HG03342 (cell line): Measurements from ENCODE around the gene MUC5AC.
"Not testable (repeated sequence)": the region's sequence is repeated elsewhere in the genome, so short reads cannot be mapped to it uniquely, and the experiment has no call there.

Source experiments
- ATAC-seq: cut with Tn5 transposase; IDR thresholded peaks from one replicate; pipeline ENCODE4 v1.9.1; 2021; ENCODE audit warnings: mild to moderate bottlenecking, moderate library complexity; ENCODE audit not compliant: unreplicated experiment

The MUC5AC gene

GRCh38 chr11:1174441-1175370, 17.0 kb downstream of the MUC5AC start:
- no peak for ATAC-seq

- no peak for ATAC-seq
Observed at GRCh38 chr11:1175461-1176223, 17.9 kb downstream of the MUC5AC start.

- no peak for ATAC-seq
Observed at GRCh38 chr11:1176224-1177019, 18.7 kb downstream of the MUC5AC start.

GRCh38 chr11:1177020-1177770, 19.4 kb downstream of the MUC5AC start:
- ATAC-seq = no peak

DNA sequence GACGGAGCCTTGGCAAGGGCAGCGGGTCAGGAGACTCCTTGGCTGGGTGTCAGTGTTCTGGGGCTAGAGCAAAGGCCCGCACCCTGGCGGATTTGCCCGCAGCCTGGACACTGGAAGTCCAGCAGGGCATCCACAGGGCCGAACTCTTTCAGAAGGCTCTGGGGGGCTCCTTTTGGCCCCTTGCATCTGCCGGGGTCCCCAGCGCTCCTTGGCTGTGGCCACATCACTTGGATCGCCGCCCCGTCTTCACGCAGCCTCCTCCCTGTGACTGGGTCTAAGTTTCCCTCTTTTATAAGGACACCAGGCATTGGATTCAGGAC, 20.0 kb downstream of the MUC5AC start:
- ATAC-seq = no peak

DNA sequence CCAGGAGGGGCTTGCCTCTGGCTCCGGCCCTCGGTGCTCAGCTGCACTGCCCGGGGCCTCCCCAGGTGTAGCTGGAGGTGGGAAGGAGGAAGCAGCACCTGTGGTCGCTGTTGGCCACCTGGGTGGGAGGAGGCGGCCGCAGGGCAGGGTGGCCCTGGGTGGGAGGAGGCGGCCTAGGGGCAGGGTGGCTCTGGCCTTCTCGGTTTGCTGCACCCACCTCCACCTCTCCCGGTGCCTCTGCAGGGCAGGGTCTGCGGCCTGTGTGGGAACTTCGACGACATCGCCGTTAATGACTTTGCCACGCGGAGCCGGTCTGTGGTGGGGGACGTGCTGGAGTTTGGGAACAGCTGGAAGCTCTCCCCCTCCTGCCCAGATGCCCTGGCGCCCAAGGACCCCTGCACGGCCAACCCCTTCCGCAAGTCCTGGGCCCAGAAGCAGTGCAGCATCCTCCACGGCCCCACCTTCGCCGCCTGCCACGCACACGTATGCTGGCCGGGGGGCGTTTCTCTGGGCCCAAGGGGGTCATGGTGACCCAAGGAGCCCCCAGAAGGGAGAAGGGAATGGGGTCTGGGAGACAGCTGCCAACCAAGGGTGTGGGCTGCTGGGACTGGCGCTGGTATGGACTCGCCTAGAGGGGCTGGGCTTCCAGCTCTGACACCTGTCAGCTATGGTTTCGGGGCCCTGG, 20.6 kb downstream of the MUC5AC start:
- no peak for ATAC-seq

GRCh38 chr11:1178906-1179305, 21.2 kb downstream of the MUC5AC start:
- ATAC-seq = no peak

DNA sequence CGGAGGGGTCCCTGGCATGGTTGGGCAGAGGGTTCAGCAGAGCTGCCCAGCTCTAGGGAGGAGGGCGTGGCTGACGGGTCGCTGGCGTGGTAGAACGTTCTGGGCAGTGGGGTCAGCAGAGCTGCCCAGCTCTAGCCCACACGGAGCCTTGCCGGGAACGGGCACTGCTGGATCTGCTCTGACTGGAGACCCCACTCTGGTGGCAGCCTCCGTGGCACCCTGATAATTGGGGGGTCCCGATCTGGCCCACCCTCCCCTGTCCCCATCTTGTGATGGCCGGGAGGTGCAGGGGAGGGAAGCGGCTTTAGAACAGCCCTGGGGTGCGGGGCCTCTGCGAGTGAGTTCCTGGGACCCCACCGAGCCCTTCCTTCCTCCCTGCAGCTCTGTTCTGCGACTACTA, 21.9 kb downstream of the MUC5AC start:
- no peak for ATAC-seq

DNA sequence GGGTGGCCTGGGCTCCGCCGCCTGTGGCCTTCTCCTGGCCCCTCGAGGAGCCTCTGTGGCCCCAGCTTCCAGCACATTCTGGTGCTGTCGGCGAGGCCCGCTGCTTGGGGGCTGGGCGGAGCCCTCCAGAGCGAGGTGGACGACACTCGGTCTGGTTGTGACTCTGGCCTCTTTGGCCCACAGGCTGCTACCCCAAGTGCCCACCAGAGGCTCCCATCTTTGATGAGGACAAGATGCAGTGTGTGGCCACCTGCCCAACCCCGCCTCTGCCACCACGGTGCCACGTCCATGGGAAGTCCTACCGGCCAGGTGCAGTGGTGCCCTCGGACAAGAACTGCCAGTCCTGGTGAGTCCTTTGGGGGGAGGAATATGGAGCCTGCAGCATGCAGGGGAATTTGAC, 22.4 kb downstream of the MUC5AC start:
- no peak for ATAC-seq

DNA sequence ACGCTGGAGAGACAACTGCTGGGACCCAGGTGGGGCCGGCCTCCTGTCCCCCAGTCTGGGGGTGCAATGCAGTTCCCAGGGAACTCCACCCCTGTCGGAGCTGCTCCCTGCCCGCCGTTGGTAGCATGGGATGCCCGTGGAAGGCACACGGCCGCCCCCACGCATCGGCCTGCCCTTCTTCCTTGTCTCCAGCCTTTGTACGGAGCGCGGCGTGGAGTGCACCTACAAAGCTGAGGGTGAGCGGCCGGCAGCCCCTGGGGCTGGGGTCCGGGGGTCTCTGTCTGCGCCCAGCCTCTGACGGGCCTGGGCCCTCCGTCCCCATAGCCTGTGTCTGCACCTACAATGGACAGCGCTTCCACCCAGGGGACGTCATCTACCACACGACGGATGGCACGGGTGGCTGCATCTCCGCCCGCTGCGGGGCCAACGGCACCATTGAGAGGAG, 23.2 kb downstream of the MUC5AC start:
- no peak for ATAC-seq

DNA sequence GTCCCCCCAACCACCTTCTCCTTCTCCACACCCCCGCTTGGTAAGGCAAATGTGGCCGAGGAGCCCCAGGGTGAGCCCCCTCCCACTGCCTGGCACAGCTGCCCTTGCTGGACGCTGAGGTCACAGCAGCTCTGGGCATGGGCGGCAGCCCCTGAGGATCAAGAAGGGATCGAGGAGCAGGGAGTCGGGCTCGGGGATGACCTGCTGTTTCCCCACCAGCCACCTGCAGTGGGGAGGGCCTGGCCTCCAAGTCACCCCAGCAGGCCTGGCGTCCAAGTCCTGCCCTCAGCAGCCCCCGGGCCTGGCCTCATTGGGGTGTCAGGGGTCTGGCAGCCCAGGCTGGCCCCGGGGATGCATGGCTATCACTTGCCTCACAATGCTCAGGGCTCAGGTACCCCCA, 23.7 kb downstream of the MUC5AC start:
- ATAC-seq = no peak

DNA sequence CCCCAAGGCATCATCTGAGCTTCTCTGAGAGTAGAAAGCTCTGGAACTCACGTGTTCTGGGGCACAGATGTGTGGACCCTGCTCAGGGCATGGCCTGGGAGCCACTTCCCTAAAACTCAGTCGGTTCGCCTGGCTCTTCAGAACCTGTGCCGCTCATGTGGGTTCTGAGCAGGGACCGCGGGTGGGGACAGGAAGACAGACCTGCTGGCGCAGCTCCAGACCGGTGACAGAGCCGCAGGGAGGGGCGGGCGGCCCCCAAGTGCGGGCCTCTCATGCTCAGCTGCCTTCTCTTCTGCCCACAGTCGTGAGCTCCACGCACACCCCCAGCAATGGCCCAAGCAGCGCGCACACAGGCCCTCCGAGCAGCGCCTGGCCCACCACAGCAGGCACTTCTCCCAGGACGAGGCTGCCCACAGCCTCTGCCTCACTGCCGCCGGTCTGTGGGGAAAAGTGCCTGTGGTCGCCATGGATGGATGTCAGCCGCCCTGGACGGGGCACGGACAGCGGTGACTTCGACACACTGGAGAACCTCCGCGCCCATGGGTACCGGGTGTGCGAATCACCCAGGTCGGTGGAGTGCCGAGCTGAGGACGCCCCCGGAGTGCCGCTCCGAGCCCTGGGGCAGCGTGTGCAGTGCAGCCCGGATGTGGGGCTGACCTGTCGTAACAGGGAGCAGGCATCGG, 24.2 kb downstream of the MUC5AC start:
- no peak for ATAC-seq

DNA sequence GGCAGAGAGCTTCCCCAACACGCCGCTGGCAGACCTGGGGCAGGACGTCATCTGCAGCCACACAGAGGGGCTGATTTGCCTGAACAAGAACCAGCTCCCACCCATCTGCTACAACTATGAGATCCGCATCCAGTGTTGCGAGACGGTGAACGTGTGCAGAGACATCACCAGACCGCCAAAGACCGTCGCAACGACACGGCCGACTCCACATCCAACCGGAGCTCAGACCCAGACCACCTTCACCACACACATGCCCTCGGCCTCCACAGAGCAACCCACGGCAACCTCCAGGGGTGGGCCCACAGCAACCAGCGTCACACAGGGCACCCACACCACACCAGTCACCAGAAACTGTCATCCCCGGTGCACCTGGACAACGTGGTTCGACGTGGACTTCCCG, 26.4 kb downstream of the MUC5AC start:
- not testable (repeated sequence) for ATAC-seq

- ATAC-seq = not testable (repeated sequence)
Observed at GRCh38 chr11:1188451-1189130, 30.8 kb downstream of the MUC5AC start.

DNA sequence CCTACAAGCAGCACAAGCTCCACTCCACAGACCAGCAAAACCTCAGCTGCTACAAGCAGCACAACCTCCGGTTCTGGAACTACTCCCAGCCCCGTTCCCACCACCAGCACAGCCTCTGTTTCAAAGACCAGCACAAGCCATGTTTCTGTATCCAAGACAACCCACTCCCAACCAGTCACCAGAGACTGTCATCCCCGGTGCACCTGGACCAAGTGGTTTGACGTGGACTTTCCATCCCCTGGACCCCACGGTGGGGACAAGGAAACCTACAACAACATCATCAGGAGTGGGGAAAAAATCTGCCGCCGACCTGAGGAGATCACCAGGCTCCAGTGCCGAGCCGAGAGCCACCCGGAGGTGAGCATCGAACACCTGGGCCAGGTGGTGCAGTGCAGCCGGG, 32.1 kb downstream of the MUC5AC start:
- ATAC-seq = not testable (repeated sequence)

DNA sequence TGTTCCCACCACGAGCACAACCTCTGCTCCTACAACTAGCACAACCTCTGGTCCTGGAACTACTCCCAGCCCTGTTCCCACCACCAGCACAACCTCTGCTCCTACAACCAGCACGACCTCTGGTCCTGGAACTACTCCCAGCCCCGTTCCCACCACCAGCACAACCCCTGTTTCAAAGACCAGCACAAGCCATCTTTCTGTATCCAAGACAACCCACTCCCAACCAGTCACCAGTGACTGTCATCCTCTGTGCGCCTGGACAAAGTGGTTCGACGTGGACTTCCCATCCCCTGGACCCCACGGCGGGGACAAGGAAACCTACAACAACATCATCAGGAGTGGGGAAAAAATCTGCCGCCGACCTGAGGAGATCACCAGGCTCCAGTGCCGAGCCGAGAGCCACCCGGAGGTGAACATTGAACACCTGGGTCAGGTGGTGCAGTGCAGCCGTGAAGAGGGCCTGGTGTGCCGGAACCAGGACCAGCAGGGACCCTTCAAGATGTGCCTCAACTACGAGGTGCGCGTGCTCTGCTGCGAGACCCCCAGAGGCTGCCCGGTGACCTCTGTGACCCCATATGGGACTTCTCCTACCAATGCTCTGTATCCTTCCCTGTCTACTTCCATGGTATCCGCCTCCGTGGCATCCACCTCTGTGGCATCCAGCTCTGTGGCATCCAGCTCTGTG, 34.2 kb downstream of the MUC5AC start:
- not testable (repeated sequence) for ATAC-seq

GRCh38 chr11:1192741-1193325, 35.1 kb downstream of the MUC5AC start:
- no peak for ATAC-seq
